Astrocyte (in vitro differentiated cells and primary cell): ENCODE results near the gene NEURL2. TPM values are rescaled to one million over a fixed set of nuclear protein-coding genes. Genes with fewer than 3 reads are reported as not detected.

ENCODE experiments used
- DNase-seq: peaks from one replicate; pipeline ENCODE4 v3.0.0-alpha.2; 2010; ENCODE audit warnings: low read depth
- FAIRE-seq: peaks from 2 replicates; lab custom pipeline; 2011; peaks lifted over from hg19 to GRCh38; lab: Jason Lieb, UNC
- H2AFZ ChIP-seq: 2 replicates; pipeline ENCODE4 v1.6.0; 2012; ENCODE audit warnings: low read depth, low read length, inconsistent platforms
- H3K27ac ChIP-seq: 2 replicates; pipeline ENCODE4 v1.5.1; 2011; ENCODE audit warnings: low read depth, low read length, inconsistent platforms
- H3K27me3 ChIP-seq: 2 replicates; pipeline ENCODE4 v1.6.0; 2011; ENCODE audit warnings: low read length, inconsistent platforms; ENCODE audit not compliant: insufficient read depth
- H3K36me3 ChIP-seq: 2 replicates; pipeline ENCODE4 v1.5.1; 2011; ENCODE audit warnings: low read length, inconsistent platforms; ENCODE audit not compliant: insufficient read depth
- H3K4me1 ChIP-seq: 2 replicates; pipeline ENCODE4 v1.5.1; 2011; ENCODE audit warnings: low read length, inconsistent platforms; ENCODE audit not compliant: insufficient read depth
- H3K4me2 ChIP-seq: 2 replicates; pipeline ENCODE4 v1.6.0; 2012; ENCODE audit warnings: low read length, inconsistent platforms
- H3K4me3 ChIP-seq: 2 replicates; pipeline ENCODE4 v1.5.1; 2011; ENCODE audit warnings: low read depth, mild to moderate bottlenecking, low read length, inconsistent platforms; ENCODE audit not compliant: insufficient read depth
- H3K79me2 ChIP-seq: 2 replicates; pipeline ENCODE4 v1.6.0; 2012; ENCODE audit warnings: mild to moderate bottlenecking, low read length, inconsistent platforms; ENCODE audit not compliant: insufficient read depth
- H3K9ac ChIP-seq: 2 replicates; pipeline ENCODE4 v1.6.0; 2012; ENCODE audit warnings: mild to moderate bottlenecking, low read length, inconsistent platforms
- H3K9me3 ChIP-seq: 2 replicates; pipeline ENCODE4 v1.5.1; 2012; ENCODE audit warnings: low read depth, mild to moderate bottlenecking, low read length, inconsistent platforms; ENCODE audit not compliant: insufficient read depth
- H4K20me1 ChIP-seq: 2 replicates; pipeline ENCODE4 v1.6.0; 2012; ENCODE audit warnings: low read length, inconsistent platforms; ENCODE audit not compliant: insufficient read depth
- H3K27ac Mint-ChIP-seq: one replicate; pipeline ENCODE4 v1.8.0; 2021; ENCODE audit warnings: mild to moderate bottlenecking, mixed read lengths; ENCODE audit not compliant: unreplicated experiment
- H3K27me3 Mint-ChIP-seq: one replicate; pipeline ENCODE4 v1.8.0; 2021; ENCODE audit warnings: low read depth, mixed read lengths; ENCODE audit not compliant: unreplicated experiment
- H3K36me3 Mint-ChIP-seq: one replicate; pipeline ENCODE4 v1.8.0; 2021; ENCODE audit warnings: low read depth, mixed read lengths; ENCODE audit not compliant: unreplicated experiment
- H3K4me1 Mint-ChIP-seq: one replicate; pipeline ENCODE4 v1.8.0; 2021; ENCODE audit warnings: low read depth, mixed read lengths; ENCODE audit not compliant: unreplicated experiment
- H3K4me3 Mint-ChIP-seq: one replicate; pipeline ENCODE4 v1.8.0; 2021; ENCODE audit warnings: mild to moderate bottlenecking, moderate library complexity, mixed read lengths; ENCODE audit not compliant: unreplicated experiment
- H3K9me3 Mint-ChIP-seq: one replicate; pipeline ENCODE4 v1.8.0; 2021; ENCODE audit warnings: mild to moderate bottlenecking, mixed read lengths; ENCODE audit not compliant: unreplicated experiment
- CTCF ChIP-seq: IDR thresholded peaks from 2 replicates; pipeline ENCODE4 v1.5.1; 2011; ENCODE audit warnings: low read depth, mild to moderate bottlenecking, inconsistent platforms, low read length, moderate library complexity; ENCODE audit not compliant: insufficient read depth
- EZH2 ChIP-seq: IDR thresholded peaks from 2 replicates; pipeline ENCODE4 v1.6.1; 2012; ENCODE audit warnings: mild to moderate bottlenecking, low read length, inconsistent platforms; ENCODE audit not compliant: insufficient read depth
- total RNA-seq: library from RNA; stranded (reverse); gene quantifications from 2 replicates; pipeline ENCODE4 v1.2.1, GENCODE V29; 2021

Gene NEURL2
- total RNA-seq, 1 donor from 2014 or later, result 6.9 TPM

GRCh38 chr20:45890077-45890984, 677 bp downstream of the NEURL2 start:
- Mint-ChIP-seq H3K9me3 (no peaks in the 10 kb centered on the region), H3K4me1 (peaks cover 11% of the 10 kb centered on the region), H3K27ac (peak overlapping the region; percentile 14), H3K27me3 (no peaks in the 10 kb centered on the region), H3K4me3 (peak overlapping the region; percentile 89), H3K36me3 (peaks cover 14% of the 10 kb centered on the region)
- H3K4me2 ChIP-seq, result peak overlapping the region; percentile 99
- H3K9me3 ChIP-seq, result no peaks in the 10 kb centered on the region
- H3K27ac ChIP-seq, result peak overlapping the region; percentile 57
- peak overlapping the region; percentile 77 for H3K4me3 ChIP-seq
- H3K9ac ChIP-seq, result peak overlapping the region; percentile 88
- peaks cover 16% of the 10 kb centered on the region for H3K79me2 ChIP-seq
- peaks cover 28% of the 10 kb centered on the region for H4K20me1 ChIP-seq
- TF ChIP-seq CTCF (peak; percentile 49), EZH2 (no peak)
- no peaks in the 10 kb centered on the region for H3K27me3 ChIP-seq
- no peaks in the 10 kb centered on the region for H3K36me3 ChIP-seq
- DNase-seq, result peak; percentile 71
- no peak for FAIRE-seq
- H3K4me1 ChIP-seq, result peaks cover 30% of the 10 kb centered on the region
- peak overlapping the region; percentile 94 for H2AFZ ChIP-seq

GRCh38 chr20:45888681-45889080, 2.3 kb downstream of the NEURL2 start:
- Histone ChIP-seq H3K27me3 (no peaks in the 10 kb centered on the region), H3K79me2 (peaks cover 20% of the 10 kb centered on the region), H3K4me2 (no peak overlapping the region), H3K4me3 (no peak overlapping the region), H3K27ac (no peak overlapping the region), H2AFZ (no peak overlapping the region), H4K20me1 (peaks cover 31% of the 10 kb centered on the region), H3K4me1 (peaks cover 39% of the 10 kb centered on the region), H3K9me3 (no peaks in the 10 kb centered on the region), H3K9ac (no peak overlapping the region), H3K36me3 (peaks cover 4% of the 10 kb centered on the region)
- no peak for DNase-seq
- peaks cover 18% of the 10 kb centered on the region for H3K4me1 Mint-ChIP-seq
- no peak for FAIRE-seq
- TF ChIP-seq EZH2, result no peak
- no peak for TF ChIP-seq CTCF
- H3K4me3 Mint-ChIP-seq, result no peak overlapping the region
- no peaks in the 10 kb centered on the region for H3K27me3 Mint-ChIP-seq
- H3K9me3 Mint-ChIP-seq, result no peaks in the 10 kb centered on the region
- H3K27ac Mint-ChIP-seq, result no peak overlapping the region
- H3K36me3 Mint-ChIP-seq, result peaks cover 11% of the 10 kb centered on the region

- TF ChIP-seq CTCF, result no peak
- no peak for TF ChIP-seq EZH2
- Histone ChIP-seq H3K27ac (no peak within 1 kb of the TSS), H3K9me3 (no peaks in the 10 kb centered on the region), H3K4me2 (no peak within 1 kb of the TSS), H3K27me3 (no peaks in the 10 kb centered on the region), H3K4me3 (no peak within 1 kb of the TSS), H3K4me1 (peaks cover 32% of the 10 kb centered on the region), H4K20me1 (peaks cover 38% of the 10 kb centered on the region), H2AFZ (no peak within 1 kb of the TSS), H3K36me3 (peaks cover 12% of the 10 kb centered on the region), H3K79me2 (peaks cover 33% of the 10 kb centered on the region), H3K9ac (no peak within 1 kb of the TSS)
- Mint-ChIP-seq H3K4me1 (peaks cover 21% of the 10 kb centered on the region), H3K27ac (no peak within 1 kb of the TSS), H3K36me3 (peaks cover 17% of the 10 kb centered on the region), H3K27me3 (no peaks in the 10 kb centered on the region), H3K9me3 (no peaks in the 10 kb centered on the region), H3K4me3 (no peak within 1 kb of the TSS)
- DNase-seq (no peak), FAIRE-seq (no peak)
These were observed 3.7 kb downstream of the NEURL2 start, which contains the start of gene SPATA25 for GRCh38 chr20:45887346-45887715. Gene SPATA25, minus strand, starts transcription at chr20:45887622. Its CDS starts 32 bp downstream, at chr20:45887590.
